GM21786 (cell line): ENCODE measurements around the gene PPP1R14B.
A peak's percentile ranks its signal among the peaks of the same experiment; 100 is the strongest.

Experiments used
- ATAC-seq: cut with Tn5 transposase; IDR thresholded peaks from one replicate; pipeline ENCODE4 v1.9.1; 2021; ENCODE audit not compliant: unreplicated experiment

PPP1R14B gene

GRCh38 chr11:64246871-64247728 lies at the start of gene PPP1R14B:
Gene PPP1R14B (minus strand): TSS chr11:64246943. CDS start chr11:64246673, 270 bp downstream.
- ATAC-seq, result peak; percentile 39

GRCh38 chr11:64296236-64296635 lies 49.5 kb upstream of the PPP1R14B start:
- ATAC-seq, result no peak

- no peak for ATAC-seq
These were observed 49.0 kb upstream of the PPP1R14B start for GRCh38 chr11:64295760-64296159.

GRCh38 chr11:64294774-64295173 lies 48.0 kb upstream of the PPP1R14B start:
- no peak for ATAC-seq

GRCh38 chr11:64292460-64293254 lies 45.9 kb upstream of the PPP1R14B start:
- ATAC-seq, result no peak

- no peak for ATAC-seq
These were observed 45.2 kb upstream of the PPP1R14B start for GRCh38 chr11:64291752-64292459.

GRCh38 chr11:64291262-64291751 lies 44.6 kb upstream of the PPP1R14B start, which contains the start of gene KCNK4:
Gene KCNK4 (plus strand): TSS chr11:64291302. CDS start chr11:64293019, 1,717 bp downstream.
- no peak for ATAC-seq

GRCh38 chr11:64290352-64291261 lies 43.9 kb upstream of the PPP1R14B start:
- ATAC-seq, result no peak

- no peak for ATAC-seq
These were observed 42.3 kb upstream of the PPP1R14B start for GRCh38 chr11:64289002-64289564.

GRCh38 chr11:64288353-64288750 lies 41.6 kb upstream of the PPP1R14B start:
- no peak for ATAC-seq

GRCh38 chr11:64287676-64288352 lies 41.1 kb upstream of the PPP1R14B start:
- no peak for ATAC-seq

GRCh38 chr11:64286801-64287159 lies 40.0 kb upstream of the PPP1R14B start:
- no peak for ATAC-seq

GRCh38 chr11:64285885-64286800 lies 39.4 kb upstream of the PPP1R14B start:
- no peak for ATAC-seq

- peak; percentile 52 for ATAC-seq
These were observed 38.5 kb upstream of the PPP1R14B start, which contains the start of gene GPR137 for GRCh38 chr11:64284962-64285884. Gene GPR137 (plus strand): TSS chr11:64285848. CDS start chr11:64286525, 677 bp downstream.

GRCh38 chr11:64284048-64284961 lies 37.6 kb upstream of the PPP1R14B start, which contains the start of gene BAD:
Gene BAD (minus strand): TSS chr11:64284665. CDS start chr11:64284368, 297 bp downstream.
- ATAC-seq, result peak; percentile 82

- no peak for ATAC-seq
These were observed 36.3 kb upstream of the PPP1R14B start for GRCh38 chr11:64283092-64283491.
